SU-DHL-6 (cell line): ENCODE data around the gene ANKLE1.
"Not testable (repeated sequence)": the region's sequence is repeated elsewhere in the genome, so short reads cannot be mapped to it uniquely, and the experiment has no call there.

ENCODE experiments used
- H2AFZ ChIP-seq: fragments of 200-600 bp; sonication (generic); 2 replicates; pipeline ENCODE4 v1.6.1; 2014; ENCODE audit warnings: low read depth, mild to moderate bottlenecking, moderate library complexity, mixed read lengths, antibody characterized with exemption, low read length; ENCODE audit not compliant: severe bottlenecking
- H3F3A ChIP-seq: fragments of 200-600 bp; shearing (Covaris generic); 2 replicates; pipeline ENCODE4 v1.6.0; 2016; ENCODE audit warnings: antibody characterized with exemption, mild to moderate bottlenecking; ENCODE audit not compliant: insufficient read depth
- H3K27ac ChIP-seq: fragments of 200-600 bp; sonication (generic); 2 replicates; pipeline ENCODE4 v1.5.1; 2016; ENCODE audit warnings: low read depth, mild to moderate bottlenecking, low read length, moderate library complexity, mixed read lengths
- H3K27me3 ChIP-seq: fragments of 200-600 bp; sonication (generic), shearing (Covaris generic); 2 replicates; pipeline ENCODE4 v1.6.0; 2014; ENCODE audit warnings: mild to moderate bottlenecking, low read length
- H3K36me3 ChIP-seq: fragments of 200-600 bp; sonication (generic); 2 replicates; pipeline ENCODE4 v1.6.1; 2014; ENCODE audit warnings: mild to moderate bottlenecking, low read length, mixed read lengths
- H3K4me2 ChIP-seq: fragments of 300-600, 200-600 bp; shearing (Covaris generic), sonication (generic); 2 replicates; pipeline ENCODE4 v1.6.0; 2014; ENCODE audit warnings: low read length, low read depth, mild to moderate bottlenecking; ENCODE audit not compliant: poor library complexity, severe bottlenecking
- H3K4me3 ChIP-seq: fragments of 200-600 bp; sonication (generic); 2 replicates; pipeline ENCODE4 v1.5.1; 2014; ENCODE audit warnings: antibody characterized with exemption, low read length, mild to moderate bottlenecking, mixed read lengths; ENCODE audit not compliant: insufficient read depth, poor library complexity, severe bottlenecking
- H3K79me2 ChIP-seq: fragments of 200-600 bp; sonication (generic); 2 replicates; pipeline ENCODE4 v1.6.1; 2014; ENCODE audit warnings: mild to moderate bottlenecking, low read length, moderate library complexity; ENCODE audit not compliant: insufficient read depth
- H3K9ac ChIP-seq: fragments of 200-600 bp; sonication (generic); 2 replicates; pipeline ENCODE4 v1.7.0; 2014; ENCODE audit warnings: mild to moderate bottlenecking, low read length
- H3K9me2 ChIP-seq: fragments of 200-600 bp; sonication (generic); replicated peaks from 2 replicates; pipeline ENCODE4 v1.6.1; 2014; ENCODE audit warnings: low read length; ENCODE audit not compliant: insufficient read depth
- H3K9me3 ChIP-seq: fragments of 200-600 bp; sonication (generic); 2 replicates; pipeline ENCODE4 v1.6.1; 2014; ENCODE audit warnings: low read length, mixed read lengths; ENCODE audit not compliant: insufficient read depth
- H4K20me1 ChIP-seq: fragments of 200-600 bp; sonication (generic); 2 replicates; pipeline ENCODE4 v1.6.1; 2014; ENCODE audit warnings: low read depth, mild to moderate bottlenecking, antibody characterized with exemption, low read length, moderate library complexity, mixed read lengths
- EZH2phosphoT487 ChIP-seq: fragments of 200-600 bp; sonication (generic), shearing (Covaris generic); conservative IDR thresholded peaks from 2 replicates; pipeline ENCODE4 v1.6.1; 2018; ENCODE audit warnings: mild to moderate bottlenecking, antibody characterized with exemption, low read length, moderate library complexity, mixed read lengths
- TF ChIP-seq, protein P1 (sequence below): fragments of 200-600 bp; sonication (generic); IDR thresholded peaks from one replicate; pipeline ENCODE4 v1.5.1; 2017; ENCODE audit warnings: antibody characterized with exemption, mild to moderate bottlenecking, low read length, moderate library complexity; ENCODE audit not compliant: insufficient read depth, poor library complexity, severe bottlenecking

ANKLE1 gene

DNA sequence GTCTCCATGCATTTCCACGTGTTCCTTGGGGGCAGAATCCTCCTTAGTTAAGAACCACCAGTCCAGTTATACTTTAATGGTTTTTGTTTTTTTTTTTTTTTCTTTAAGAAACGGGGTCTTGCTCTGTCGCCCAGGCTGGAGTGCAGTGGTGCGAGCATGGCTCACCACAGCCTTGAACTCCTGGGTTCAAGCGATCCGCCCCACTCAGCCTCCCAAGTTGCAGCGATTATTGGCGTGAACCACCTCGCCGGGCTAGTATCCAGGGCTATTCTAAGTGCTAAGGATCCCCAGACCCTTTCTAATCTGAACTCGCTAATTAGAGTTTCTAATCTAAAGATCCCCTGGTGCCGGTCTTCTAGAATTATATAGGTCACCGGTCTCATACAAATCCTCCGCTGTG lies 11.9 kb downstream of the ANKLE1 start:
- Histone ChIP-seq H3K9me3 (no peaks in the 10 kb centered on the region), H3K27me3 (no peaks in the 10 kb centered on the region), H3K9me2 (no peaks in the 10 kb centered on the region), H3F3A (peaks cover 4% of the 10 kb centered on the region; the same call in 1 of the 2 replicates), H3K4me2 (peak overlapping the region; percentile 71), H3K36me3 (peaks cover 4% of the 10 kb centered on the region; the same call in 1 of the 2 replicates), H3K9ac (no peak overlapping the region), H3K27ac (no peak overlapping the region), H4K20me1 (no peaks in the 10 kb centered on the region), H3K79me2 (peaks cover 4% of the 10 kb centered on the region), H3K4me3 (no peak overlapping the region), H2AFZ (no peak overlapping the region)
- TF ChIP-seq, protein P1, sequence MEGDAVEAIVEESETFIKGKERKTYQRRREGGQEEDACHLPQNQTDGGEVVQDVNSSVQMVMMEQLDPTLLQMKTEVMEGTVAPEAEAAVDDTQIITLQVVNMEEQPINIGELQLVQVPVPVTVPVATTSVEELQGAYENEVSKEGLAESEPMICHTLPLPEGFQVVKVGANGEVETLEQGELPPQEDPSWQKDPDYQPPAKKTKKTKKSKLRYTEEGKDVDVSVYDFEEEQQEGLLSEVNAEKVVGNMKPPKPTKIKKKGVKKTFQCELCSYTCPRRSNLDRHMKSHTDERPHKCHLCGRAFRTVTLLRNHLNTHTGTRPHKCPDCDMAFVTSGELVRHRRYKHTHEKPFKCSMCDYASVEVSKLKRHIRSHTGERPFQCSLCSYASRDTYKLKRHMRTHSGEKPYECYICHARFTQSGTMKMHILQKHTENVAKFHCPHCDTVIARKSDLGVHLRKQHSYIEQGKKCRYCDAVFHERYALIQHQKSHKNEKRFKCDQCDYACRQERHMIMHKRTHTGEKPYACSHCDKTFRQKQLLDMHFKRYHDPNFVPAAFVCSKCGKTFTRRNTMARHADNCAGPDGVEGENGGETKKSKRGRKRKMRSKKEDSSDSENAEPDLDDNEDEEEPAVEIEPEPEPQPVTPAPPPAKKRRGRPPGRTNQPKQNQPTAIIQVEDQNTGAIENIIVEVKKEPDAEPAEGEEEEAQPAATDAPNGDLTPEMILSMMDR = no peak
- no peak for TF ChIP-seq EZH2phosphoT487

DNA sequence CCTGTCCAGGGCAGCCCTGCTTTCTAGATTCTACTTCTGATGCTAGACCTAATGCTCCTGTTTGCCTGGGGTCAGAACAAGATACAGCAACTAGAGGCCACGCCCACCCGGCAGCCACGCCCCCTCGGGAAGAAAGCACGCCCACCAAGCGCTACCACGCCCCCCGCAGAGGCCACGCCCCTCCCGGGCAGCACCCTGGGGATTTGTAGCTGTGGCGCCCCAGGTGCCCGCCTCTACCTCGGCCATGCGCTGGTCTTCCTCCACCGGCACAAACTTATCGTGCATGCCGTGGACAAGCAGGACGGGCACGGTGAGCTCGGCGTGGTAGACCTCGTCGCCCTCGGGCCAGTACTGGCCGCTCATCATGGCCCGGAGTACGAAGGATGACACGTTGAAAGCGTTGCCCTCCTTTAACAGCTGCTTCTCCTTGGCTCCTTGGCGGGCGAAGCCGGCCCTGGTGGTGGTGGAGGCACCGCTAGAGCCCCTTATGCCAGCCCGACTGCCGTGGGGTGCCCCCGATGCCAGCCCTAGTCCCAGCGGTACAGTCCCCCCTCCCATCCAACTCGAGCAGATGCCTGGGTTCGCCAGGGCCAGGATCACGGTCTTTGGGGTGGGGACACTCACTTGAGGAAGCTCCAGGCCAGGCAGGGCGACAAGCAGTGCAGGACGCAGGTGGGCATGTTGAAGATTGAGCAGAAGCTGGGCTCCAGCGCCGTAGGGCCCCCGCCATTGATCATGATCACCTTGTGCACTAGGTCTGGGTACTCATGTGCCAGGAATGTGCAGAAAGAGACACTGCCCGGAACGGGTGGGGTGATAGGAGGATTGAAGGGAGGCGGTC lies 12.6 kb downstream of the ANKLE1 start:
- Histone ChIP-seq H3K4me3 (no peak overlapping the region), H3K4me2 (no peak overlapping the region), H3K27ac (no peak overlapping the region), H3F3A (peaks cover 4% of the 10 kb centered on the region; the same call in 1 of the 2 replicates), H3K79me2 (peaks cover 4% of the 10 kb centered on the region), H3K9me2 (no peaks in the 10 kb centered on the region), H2AFZ (no peak overlapping the region), H3K9ac (no peak overlapping the region), H4K20me1 (no peaks in the 10 kb centered on the region), H3K36me3 (peaks cover 4% of the 10 kb centered on the region; the same call in 1 of the 2 replicates), H3K9me3 (no peaks in the 10 kb centered on the region), H3K27me3 (no peaks in the 10 kb centered on the region)
- TF ChIP-seq, protein P1 = no peak
- TF ChIP-seq EZH2phosphoT487 = no peak

DNA sequence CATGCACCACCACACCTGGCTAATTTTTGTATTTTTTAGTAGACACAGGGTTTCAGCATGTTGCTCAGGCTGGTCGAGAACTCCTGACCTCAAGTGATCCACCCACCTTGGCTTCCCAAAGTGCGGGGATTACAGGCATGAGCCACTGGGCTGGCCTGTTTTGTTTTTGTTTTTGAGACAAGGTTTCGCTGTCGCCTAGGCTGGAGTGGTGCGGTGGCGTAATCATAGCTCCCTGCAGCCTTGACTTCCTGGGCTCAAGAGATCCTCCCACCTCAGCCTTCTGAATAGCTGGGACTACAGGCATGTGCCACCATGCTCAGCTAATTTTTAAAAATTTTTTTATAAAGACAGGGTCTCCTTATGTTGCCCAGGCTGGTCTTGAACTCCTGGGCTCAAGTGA lies 13.8 kb downstream of the ANKLE1 start:
- not testable (repeated sequence) for H3K79me2 ChIP-seq, H2AFZ ChIP-seq, H3K4me2 ChIP-seq, H3K9me2 ChIP-seq, H3F3A ChIP-seq, H3K27me3 ChIP-seq, H3K9ac ChIP-seq, H3K36me3 ChIP-seq, H3K9me3 ChIP-seq, H3K27ac ChIP-seq, H4K20me1 ChIP-seq, H3K4me3 ChIP-seq

DNA sequence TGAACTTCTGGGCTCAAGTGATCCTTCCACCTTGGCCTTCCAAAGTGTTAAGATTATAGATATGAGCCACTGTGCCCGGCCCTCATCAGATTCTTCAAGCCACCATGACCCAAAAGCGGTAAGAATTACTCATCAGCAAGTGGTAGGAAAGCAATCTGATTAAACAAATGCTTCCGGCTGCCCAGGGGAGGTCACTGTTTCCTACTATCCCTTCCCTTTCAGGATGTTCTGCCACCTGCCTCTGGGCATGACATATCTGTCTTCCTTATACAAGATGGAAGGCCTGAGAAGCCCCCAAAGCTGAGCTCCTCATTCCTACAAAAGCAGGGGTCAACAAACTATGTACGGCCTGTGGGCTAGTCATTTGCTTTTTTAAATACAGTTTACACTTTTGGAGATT lies 14.6 kb downstream of the ANKLE1 start:
- Histone ChIP-seq H3K9me2 (no peaks in the 10 kb centered on the region), H3K36me3 (peaks cover 4% of the 10 kb centered on the region; the same call in 1 of the 2 replicates), H2AFZ (no peak overlapping the region), H3K4me3 (no peak overlapping the region), H4K20me1 (no peaks in the 10 kb centered on the region), H3F3A (no peaks in the 10 kb centered on the region; the same call in 1 of the 2 replicates), H3K4me2 (no peak overlapping the region), H3K79me2 (peaks cover 4% of the 10 kb centered on the region), H3K9me3 (no peaks in the 10 kb centered on the region), H3K9ac (no peak overlapping the region), H3K27me3 (no peaks in the 10 kb centered on the region), H3K27ac (no peak overlapping the region)
- no peak for TF ChIP-seq EZH2phosphoT487
- TF ChIP-seq, protein P1 = no peak
